Dedifferentiated amniotic fluid mesenchymal stem cell (primary cell): Measurements from ENCODE around the gene TRDN.
A peak's percentile ranks its signal among the peaks of the same experiment; 100 is the strongest.
"Not testable (repeated sequence)": the region's sequence is repeated elsewhere in the genome, so short reads cannot be mapped to it uniquely, and the experiment has no call there.

Experiments used
- DNase-seq: peaks from one replicate; pipeline ENCODE4 v3.0.0-alpha.2; 2016; ENCODE audit errors: extremely low spot score

Gene TRDN

DNA sequence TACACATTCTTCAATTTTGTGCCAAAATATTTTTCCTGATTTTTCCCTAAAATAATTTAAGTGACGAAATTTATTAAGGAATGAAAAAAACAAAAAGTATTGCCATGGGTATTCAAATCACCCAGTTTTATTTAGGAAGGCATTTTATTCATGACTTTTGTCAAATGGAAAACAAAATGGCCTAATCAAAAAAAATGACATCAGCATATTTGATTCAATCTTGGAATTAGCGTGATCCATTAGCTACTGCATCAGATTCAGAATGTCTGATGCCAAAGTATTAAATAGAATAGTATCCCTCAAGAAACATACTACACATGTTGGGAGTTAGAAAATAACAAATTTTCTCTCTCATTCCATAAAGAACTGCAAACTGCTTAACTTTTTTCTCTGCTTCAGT is 129.2 kb downstream of the TRDN start:
- DNase-seq, result no peak

- no peak for DNase-seq
Measured at GRCh38 chr6:123503619-123504018, 133.1 kb downstream of the TRDN start.

GRCh38 chr6:123497025-123497424 is 139.7 kb downstream of the TRDN start:
- no peak for DNase-seq

- DNase-seq, result no peak
Measured at GRCh38 chr6:123489589-123489988, 147.2 kb downstream of the TRDN start.

DNA sequence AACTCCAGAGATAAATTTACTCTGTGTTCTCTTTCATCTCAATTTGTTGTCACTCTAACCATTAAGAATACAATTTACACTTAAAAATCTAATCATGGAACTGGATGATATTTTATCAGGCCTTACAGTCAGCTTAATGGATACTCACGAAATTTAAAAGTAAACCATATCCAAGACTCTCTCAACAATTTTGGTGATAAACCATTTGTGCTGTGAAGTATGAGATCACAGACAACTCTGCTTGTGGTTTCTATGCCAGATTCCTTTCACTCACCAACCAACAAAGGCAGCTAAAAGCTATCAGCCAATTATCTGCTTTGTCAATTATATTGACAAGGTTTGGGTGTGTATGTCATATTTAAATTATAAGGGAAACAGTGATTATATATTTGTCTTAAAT is 155.8 kb downstream of the TRDN start:
- DNase-seq, result no peak

- not testable (repeated sequence) for DNase-seq
Measured at GRCh38 chr6:123472025-123472702, 164.6 kb downstream of the TRDN start.

GRCh38 chr6:123467392-123467791 is 169.4 kb downstream of the TRDN start:
- DNase-seq, result no peak

DNA sequence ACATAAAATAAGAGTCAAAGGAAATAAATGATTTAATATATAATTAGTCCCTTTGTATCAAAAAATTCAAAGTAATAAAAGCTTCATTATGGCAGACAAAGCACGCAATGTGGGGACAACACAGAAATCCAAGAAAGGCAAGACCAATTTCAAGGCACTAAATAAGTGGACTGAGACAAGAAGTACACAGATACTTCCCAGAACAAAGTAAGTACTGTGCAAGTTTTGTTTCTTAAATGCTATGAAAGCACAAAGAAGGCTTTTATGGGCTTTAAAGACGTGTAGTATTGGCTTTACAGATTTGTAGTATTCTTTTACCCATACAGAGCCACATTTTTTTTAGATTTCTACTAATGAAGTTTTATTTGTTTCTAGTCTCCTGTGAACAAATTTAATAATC is 174.6 kb downstream of the TRDN start:
- DNase-seq, result no peak

- DNase-seq, result no peak
Measured at GRCh38 chr6:123458218-123458617, 178.5 kb downstream of the TRDN start.

GRCh38 chr6:123456836-123457235 is 179.9 kb downstream of the TRDN start:
- DNase-seq, result no peak

- no peak for DNase-seq
Measured at GRCh38 chr6:123454448-123454847, 182.3 kb downstream of the TRDN start.

DNA sequence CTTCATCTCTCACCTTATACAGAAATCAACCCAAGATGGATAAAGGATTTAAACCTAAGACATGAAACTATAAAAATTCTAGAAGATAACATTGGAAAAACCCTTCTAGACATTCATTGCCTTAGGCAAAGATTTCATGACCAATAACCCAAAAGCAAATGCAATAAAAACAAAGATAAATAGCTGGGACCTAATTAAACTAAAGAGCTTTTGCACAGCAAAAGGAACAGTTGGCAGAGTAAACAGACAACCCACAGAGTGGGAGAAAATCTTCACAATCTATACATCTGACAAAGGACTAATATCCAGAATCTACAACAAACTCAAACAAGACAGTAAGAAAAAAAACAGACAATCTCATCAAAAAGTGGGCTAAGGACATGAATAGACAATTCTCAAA is 183.7 kb downstream of the TRDN start:
- DNase-seq, result not testable (repeated sequence)

GRCh38 chr6:123448306-123448884 is 188.4 kb downstream of the TRDN start:
- DNase-seq, result no peak

DNA sequence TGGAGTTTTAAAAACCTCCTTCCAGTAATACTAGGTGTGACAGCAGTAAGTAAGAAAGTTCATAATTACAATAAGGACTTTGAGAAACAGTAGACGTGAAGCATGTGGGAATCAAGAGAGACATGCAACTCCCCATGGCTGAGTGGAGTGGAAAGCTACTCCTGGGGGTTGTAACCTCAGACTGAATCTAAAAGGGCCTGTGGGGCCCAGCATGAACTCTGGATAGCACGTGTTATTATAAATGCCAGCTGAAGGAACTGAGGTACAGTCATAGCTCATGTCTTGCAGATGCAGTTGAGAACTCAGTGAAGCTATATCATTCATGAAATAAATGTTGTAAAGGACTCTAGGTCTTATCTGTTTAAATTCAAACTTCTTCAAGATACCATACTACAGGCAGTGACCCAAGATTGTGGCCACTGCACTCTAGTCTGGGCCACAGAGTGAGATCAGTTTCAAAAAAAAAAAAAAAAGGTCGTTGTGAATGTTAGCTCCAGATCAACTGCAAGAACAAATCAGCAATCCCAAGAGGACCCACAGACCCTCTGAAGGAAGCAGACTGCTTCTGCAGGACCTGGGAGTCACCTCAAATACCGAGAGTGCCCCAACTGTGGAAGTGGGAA is 189.3 kb downstream of the TRDN start:
- DNase-seq, result no peak

DNA sequence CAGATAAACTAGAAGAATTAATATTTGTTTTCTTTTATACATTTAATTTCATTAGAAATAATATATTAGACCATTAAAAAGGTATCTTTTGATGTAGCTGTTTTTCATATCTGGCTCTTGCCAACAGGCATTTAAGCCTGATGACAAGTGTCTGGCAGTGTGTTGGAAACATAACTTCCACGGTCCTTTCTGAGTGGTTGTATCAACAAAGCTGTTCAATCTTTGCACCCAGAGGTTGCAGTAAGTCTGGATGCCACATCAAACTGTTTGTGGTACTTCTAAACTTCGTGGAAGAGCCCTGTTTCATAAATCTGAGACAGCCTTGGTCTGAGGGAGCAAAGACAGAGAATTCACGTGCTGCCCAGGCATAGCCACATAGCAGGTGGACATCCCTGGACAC is 197.4 kb downstream of the TRDN start:
- DNase-seq, result no peak

DNA sequence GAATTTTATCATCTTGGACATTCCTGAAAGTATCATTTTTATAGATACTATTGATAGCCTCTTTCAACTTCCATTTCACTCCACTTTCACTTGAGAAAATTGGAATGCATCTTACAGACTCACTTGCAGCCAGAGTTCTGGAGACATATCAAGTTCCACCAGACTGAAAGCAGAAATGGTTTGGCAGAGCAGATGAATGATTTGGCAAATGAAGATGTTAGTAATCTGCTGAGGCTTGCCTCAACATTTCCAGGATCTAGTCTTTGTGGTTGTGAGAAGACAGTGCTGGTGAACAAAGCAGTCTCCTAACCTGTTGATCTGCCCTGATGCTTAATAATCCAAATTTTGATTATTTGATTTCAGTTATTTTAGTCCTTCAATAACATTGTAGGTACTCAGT is 202.6 kb downstream of the TRDN start:
- no peak for DNase-seq

- DNase-seq, result no peak
Measured at GRCh38 chr6:123430970-123431369, 205.8 kb downstream of the TRDN start.

DNA sequence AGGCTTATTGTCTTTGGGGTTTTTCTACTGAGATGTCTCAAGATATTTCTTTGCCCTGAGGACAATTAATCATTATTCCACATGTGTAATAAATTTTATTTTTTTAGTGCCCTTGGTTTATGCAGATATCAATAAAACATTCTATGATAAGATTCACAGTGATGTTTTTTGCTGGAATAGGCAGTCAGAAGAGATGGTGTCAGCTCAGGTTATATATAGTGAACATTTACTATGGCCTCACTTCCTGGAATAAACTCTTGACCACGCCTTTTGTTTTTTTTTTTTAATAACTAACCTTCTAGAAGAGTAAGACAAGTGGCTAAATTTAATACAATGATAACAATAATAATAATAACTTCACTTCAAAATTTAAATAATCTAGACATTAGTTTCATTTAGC is 209.7 kb downstream of the TRDN start:
- no peak for DNase-seq

DNA sequence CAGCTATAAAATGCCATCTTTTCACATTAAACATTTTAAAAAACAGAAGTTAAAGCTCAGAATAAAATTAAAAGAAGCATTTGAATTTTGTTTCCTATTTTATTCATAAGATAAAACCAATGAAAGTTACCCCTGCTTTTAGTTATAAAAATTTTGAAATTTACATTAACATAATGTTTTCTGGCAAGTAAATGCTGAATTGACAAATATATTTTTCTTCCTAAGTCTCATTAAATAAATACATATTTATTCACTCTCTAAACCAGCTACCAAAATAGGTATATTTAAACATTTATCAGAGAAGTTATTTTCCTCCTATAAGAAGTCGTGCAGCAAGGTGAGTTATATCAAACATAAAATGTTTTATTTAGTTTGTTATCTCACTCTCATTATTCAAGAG is 213.6 kb downstream of the TRDN start:
- DNase-seq, result no peak

GRCh38 chr6:123420512-123420911 is 216.2 kb downstream of the TRDN start:
- DNase-seq, result no peak

DNA sequence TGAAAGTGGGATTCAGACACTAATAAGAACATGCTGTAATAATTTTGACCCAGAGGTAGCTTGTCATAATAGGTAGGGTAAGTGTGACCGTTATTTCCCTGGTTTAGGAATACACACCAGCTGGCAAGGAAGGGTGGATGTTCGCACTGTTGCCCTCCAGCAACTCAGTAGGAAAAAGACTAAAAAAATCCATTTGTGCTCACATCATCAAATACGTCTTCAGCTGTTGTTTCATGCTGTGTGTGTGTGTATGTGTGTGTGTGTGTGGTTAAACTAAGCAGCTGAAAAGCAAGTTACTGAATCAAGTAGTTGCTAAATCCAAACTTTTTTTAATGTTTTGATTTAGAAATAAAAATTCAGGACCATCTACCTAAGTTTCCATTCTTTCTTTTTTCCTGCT is 218.7 kb downstream of the TRDN start:
- DNase-seq, result no peak

DNA sequence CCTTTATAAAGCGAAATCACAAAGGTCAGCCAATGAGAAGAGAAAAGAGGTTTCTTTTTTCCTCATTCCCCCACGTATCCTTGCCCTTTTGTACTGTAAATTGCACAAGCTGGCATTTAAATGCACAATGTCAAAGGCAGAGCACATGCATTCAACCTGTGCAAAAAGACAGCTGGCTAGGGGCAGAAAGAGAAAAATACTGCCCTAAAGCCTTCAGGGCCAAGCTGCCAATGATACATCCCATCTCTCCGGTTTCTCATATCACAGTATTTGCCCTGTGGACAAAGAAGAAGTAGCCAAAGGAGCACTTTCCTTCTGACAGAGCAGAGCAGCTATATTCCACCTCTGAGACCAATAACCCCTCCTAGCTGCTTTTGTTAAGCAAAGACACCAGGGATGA is 219.2 kb downstream of the TRDN start:
- DNase-seq, result no peak

GRCh38 chr6:123415844-123416468 is 220.8 kb downstream of the TRDN start:
- peak; percentile 59 for DNase-seq
